ENCODE measurements around the gene DBNDD1.

DBNDD1 gene

DNA sequence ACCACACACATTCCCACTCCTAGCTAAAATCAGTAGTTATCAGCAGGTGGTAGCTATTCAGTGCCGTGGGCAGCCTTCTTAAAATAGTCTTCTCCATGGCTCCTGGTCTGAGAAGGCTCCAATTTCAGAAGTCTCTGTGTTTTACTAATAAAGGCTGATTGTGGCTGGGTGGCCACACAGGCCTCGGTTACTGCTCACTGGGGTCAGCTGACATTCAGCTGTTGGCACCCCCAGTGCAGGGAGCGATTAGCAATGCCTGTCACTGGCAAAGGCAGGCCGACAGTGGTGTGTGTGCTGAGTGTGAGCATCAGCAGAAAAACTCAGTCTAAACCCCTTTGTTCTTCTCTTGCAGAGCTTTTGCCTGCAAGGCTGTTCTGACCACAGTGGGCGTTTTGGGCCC lies 16.6 kb upstream of the DBNDD1 start:
- no peak for DNase-seq (ENCODE audit: low read depth)

DNA sequence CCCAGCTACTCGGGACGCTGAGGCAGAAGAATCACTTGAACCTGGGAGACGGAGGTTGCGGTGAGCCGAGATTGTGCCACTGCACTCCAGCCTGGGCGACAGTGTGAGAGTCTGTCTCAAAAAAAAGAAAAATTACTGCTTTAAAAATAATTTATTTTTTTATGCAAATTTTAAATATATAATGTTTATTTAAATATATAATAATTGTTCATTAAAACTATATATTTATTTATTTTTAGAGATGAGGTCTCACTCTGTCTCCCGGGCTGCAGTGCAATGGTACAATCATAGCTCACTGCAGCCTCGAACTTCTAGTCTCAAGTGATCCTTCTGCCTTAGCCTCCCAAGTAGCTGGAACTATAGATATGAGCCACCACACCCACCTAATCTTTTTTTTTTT lies 15.2 kb upstream of the DBNDD1 start:
- DNase-seq (ENCODE audit: low read depth): no peak

GRCh38 chr16:90033387-90033786 lies 14.1 kb upstream of the DBNDD1 start:
- no peak for DNase-seq (ENCODE audit: low read depth)

- no peak for DNase-seq (ENCODE audit: low read depth)
Observed at GRCh38 chr16:90032674-90033331, 13.5 kb upstream of the DBNDD1 start.

DNA sequence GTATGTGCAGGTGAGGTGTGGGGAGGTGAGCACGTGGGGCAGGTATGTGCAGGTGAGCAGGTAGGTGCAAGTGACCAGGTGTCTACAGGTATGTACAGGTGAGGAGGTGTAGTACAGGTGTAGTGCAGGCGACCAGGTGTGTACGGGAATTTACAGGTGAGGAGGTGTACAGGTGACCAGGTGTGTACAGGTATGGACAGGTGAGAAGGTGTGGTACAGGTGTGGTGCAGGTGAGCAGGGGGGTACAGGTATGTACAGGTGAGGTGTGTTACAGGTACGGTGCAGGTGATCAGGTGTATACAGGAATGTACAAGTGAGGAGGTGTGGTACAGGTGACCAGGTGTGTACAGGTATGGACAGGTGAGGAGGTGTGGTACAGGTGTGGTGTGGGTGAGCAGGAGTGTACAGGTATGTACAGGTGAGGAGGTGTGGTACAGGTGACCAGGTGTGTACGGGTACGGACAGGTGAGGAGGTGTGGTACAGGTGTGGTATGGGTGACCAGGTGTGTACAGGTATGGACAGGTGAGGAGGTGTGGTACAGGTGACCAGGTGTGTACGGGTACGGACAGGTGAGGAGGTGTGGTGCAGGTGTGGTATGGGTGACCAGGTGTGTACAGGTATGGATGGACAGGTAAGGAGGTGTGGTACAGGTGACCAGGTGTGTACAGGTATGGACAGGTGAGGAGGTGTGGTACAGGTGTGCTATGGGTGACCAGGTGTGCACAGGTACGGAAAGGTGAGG lies 12.8 kb upstream of the DBNDD1 start:
- no peak for DNase-seq (ENCODE audit: low read depth)

DNA sequence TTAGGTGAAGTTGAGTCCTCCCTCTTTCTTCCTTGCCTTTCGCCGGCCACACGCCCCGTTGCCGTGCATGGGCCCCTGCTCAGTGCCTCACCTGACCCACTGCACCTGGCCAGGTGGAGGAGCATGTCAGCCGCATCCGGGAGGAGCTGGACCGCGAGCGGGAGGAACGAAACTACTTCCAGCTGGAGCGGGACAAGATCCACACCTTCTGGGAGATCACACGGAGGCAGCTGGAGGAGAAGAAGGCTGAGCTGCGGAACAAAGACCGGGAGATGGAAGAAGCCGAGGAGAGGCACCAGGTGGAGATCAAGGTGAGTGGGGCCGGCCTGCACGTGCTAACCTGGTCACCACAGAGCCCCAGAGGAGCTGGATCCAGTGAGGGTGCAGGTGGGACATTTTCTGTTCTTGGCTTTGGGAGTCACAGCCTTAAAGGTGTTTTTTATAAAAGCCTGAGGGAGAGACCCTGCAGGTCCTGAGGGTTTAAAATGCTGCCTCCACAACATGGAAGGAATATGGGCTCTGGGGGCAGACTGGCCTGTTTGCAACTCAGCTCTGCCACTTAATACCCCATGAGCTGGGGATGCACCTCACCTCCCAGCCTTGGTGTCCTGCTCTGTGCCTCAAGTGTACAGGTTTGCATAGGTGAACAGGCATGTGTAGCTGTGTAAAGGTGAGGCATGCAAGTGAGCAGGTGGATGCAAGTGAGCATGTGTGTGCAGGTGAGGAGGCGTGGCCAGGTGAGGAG lies 12.1 kb upstream of the DBNDD1 start:
- DNase-seq (ENCODE audit: low read depth): no peak

GRCh38 chr16:90028985-90029384 lies 9.7 kb upstream of the DBNDD1 start:
- no peak for DNase-seq (ENCODE audit: low read depth)

- DNase-seq (ENCODE audit: low read depth): no peak
Observed at GRCh38 chr16:90027611-90028010, 8.4 kb upstream of the DBNDD1 start.

DNA sequence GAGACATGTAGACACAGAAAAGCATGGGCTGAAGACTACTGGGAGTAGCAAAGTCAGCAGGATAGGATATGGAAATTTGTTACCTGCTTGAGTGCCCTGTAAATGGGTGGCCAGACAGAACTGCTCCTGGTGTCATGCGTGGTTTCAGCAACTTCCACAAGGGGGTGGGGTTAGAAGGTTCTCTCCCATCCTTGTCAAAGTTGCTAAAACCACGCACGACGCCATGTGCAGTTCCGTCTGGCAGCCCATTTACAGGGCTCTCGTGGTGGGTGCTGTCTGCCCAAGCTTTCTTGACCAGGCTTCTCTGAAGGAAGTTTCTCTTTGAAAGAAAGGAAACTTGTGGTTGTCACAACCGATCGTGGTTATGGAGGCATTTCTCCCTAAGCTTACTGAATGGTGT lies 6.9 kb upstream of the DBNDD1 start:
- no peak for DNase-seq (ENCODE audit: low read depth)

DNA sequence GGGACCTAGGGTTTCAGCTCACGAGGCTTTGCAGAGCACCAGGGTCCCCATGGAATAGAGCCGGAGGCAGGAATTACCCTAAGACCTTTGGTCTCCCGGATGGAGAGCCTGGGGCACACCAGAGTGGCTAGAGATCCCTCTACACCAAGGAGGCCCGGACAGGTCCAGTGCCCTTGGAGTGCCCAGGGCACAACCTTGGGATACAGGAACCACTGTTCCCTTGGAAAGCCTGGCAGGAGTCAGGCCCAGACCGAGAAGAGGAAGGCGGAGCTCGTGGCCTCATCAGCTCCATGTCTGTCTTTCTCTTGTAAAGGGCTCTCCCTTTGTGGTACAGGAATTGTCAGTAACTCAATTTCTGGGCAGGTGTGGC lies 3.8 kb upstream of the DBNDD1 start:
- DNase-seq (ENCODE audit: low read depth): no peak

GRCh38 chr16:90022209-90023077 lies 3.2 kb upstream of the DBNDD1 start:
- DNase-seq (ENCODE audit: low read depth): peak; percentile 65

- DNase-seq (ENCODE audit: low read depth): no peak
Observed at GRCh38 chr16:90020838-90021382, 1.7 kb upstream of the DBNDD1 start.

DNA sequence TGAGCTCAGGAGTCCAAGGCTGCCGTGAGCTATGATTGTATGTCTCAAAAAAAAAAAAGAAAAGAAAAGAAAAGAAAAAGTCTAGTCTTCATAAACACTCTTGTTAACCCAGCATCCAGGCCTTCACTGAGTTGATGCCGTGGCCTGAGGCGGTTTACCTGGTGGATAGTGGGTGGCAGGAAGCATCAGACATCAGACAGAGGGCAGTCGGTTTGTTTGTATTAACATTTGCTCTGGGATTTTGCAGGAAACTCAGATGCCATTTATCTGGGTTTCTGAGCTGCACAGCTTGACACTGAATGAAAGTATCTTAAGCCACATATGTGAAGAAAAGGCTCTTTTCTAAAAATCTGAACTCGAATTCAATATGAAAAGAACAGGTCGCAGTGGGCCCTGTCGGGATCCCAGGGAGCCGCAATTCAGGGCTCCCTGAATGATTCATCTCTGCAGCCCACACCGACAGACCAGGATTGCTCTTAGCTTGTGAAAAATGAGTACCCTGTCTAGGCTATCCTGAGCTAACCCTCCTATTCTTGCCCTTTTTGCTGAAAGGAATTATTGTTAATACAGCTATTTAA lies 1.1 kb upstream of the DBNDD1 start:
- DNase-seq (ENCODE audit: low read depth): no peak

DNA sequence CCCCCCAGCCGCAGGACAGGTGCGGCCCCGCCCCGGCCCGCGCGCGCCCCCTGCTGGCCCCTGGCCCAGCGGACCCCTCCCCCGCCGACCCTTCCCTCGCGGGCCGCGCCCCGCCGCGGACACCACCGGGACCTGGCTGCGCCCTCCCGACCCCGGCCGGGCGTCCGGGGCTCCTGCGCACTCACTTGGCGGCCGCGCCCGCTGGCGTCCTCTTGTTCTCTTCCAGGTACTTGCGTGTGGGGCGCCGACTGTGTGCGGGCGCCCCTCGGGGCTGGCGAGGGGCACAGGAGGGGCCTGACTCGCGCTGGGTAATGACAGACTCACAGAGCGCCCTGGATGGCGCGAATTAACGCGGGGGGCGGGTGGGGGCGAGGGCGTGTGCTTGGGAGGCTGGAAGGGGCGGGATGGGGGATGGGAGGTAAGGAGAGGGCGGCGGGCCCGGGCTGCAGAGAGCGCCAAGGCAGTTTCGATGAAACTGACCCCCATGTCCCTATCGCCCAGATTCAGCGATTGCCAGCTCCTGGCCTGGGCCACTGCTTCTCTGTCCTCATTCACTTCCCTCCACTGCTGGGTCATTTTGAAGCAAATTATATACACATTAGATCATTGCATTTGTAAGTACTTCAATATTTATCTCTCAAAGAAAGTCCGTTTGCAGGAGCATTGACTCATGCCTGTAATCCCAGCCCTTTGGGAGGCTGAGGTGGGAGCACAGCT lies 445 bp upstream of the DBNDD1 start:
- DNase-seq (ENCODE audit: low read depth): no peak

DNA sequence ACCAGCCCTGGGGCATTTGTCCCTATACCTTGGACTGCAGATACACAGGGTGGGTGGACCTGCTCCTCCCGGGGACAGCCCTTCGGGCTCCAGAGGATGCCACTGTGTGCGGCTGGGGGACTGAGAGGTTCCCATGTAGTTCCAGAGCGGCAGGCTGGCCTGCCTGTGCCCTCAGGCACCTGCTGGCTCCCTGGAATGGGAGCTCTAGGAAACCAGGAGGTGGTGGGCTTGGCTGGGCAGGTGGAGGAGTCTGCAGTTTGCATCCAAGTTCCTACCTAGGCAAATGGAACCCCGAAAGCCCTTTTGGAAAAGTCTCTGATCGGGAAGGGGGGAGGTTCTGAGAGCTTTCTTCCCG lies 982 bp downstream of the DBNDD1 start:
- no peak for DNase-seq (ENCODE audit: low read depth)

DNA sequence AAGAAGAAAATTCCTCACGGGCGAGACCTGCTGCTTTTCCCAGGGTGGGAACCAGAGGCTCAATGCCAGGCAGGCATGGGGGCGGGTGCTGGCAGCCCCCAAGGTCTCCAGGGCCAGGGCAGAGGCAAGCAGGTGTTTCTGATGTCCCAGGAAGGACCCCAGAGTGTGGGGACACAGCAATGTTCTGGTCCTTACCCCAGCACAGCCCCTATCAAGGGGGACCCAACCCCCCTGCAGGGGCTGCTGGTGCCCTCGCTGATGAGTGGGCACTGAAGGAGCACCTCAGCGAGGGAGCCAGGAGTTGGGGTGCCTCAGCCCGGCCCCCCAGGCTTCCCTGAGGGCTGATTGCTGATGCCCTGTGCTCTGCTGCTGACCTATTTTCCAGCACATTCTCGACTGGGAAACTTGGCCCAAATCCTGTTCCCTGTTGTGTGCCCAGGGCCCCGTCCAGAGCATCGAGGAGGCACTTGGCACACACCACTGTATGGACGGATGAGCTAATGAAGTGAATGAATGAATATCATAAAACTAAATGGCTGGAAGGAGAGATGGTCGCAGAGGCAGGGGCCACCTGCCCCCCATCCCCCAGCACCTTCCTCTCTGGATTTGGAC lies 2.8 kb downstream of the DBNDD1 start:
- no peak for DNase-seq (ENCODE audit: low read depth)

DNA sequence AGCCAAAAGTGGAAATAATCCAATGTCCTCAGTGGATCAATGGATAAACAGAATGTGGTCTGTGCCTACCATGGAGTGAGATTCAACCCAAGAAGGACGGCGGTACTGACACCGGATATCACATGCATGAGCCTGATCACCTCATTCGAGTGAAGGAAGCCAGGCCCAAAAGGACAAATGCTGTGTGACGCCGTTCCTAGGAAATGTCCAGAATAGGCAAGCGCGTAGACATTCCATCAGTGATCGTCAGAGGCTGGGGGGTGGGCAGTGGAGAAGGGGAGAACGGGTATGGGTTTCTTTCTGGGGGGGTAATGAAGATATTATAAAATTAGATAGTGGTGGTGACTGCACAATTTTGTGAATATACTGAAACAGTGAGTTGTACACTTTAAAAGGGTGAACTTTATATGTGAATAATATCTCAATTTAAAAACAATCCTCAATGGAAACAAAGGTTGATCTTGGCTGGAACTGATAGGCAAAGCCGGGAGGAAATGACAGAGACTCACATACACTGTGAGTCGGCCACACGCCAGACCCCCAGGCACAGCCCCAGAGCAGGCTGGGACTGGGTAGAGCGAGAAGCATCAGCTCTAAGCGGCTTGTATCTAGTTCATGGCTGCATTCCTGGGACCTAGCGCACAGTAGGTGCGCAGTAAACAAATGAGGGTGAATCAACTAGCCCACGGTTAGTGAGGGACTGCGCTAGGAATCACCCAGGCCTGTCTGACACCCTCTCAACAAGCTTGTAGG lies 3.5 kb downstream of the DBNDD1 start:
- DNase-seq (ENCODE audit: low read depth): no peak

- no peak for DNase-seq (ENCODE audit: low read depth)
Observed at GRCh38 chr16:90012991-90013745, 6.1 kb downstream of the DBNDD1 start.

- no peak for DNase-seq (ENCODE audit: low read depth)
Observed at GRCh38 chr16:90011908-90012501, 7.3 kb downstream of the DBNDD1 start.

All from stimulated activated CD8-positive, alpha-beta memory T cell treated with anti-CD3 and anti-CD28 coated beads, Interleukin-12 subunit alpha, Interleukin-12 subunit beta, amount 100 ng/mL, for 4 hours (primary cell).